ACC112 (cell line): ENCODE measurements around the gene ADGRF1.

Source experiments
- H2AFZ ChIP-seq: fragments of 200-600 bp; sonication (generic); one replicate; pipeline ENCODE4 v1.6.0; 2017; ENCODE audit warnings: antibody characterized with exemption, low read length; ENCODE audit not compliant: unreplicated experiment
- H3K27ac ChIP-seq: fragments of 200-600 bp; sonication (generic); 2 replicates; pipeline ENCODE4 v1.5.1; 2014; ENCODE audit warnings: low read depth, mild to moderate bottlenecking, antibody characterized with exemption, low read length, moderate library complexity
- H3K27me3 ChIP-seq: fragments of 200-600 bp; sonication (generic); 2 replicates; pipeline ENCODE4 v1.6.1; 2014; ENCODE audit warnings: mild to moderate bottlenecking, antibody characterized with exemption, low read length, moderate library complexity, mixed read lengths; ENCODE audit not compliant: insufficient read depth
- H3K36me3 ChIP-seq: fragments of 200-600 bp; sonication (generic); 2 replicates; pipeline ENCODE4 v1.6.1; 2016; ENCODE audit warnings: mild to moderate bottlenecking, antibody characterized with exemption, low read length, moderate library complexity, mixed read lengths; ENCODE audit not compliant: insufficient read depth
- H3K4me1 ChIP-seq: fragments of 200-600 bp; sonication (generic); one replicate; pipeline ENCODE4 v1.6.1; 2016; ENCODE audit warnings: low read length, mixed read lengths; ENCODE audit not compliant: insufficient read depth, unreplicated experiment, control insufficient read depth
- H3K4me3 ChIP-seq: fragments of 200-600 bp; sonication (generic); 2 replicates; pipeline ENCODE4 v1.5.1; 2014; ENCODE audit warnings: mild to moderate bottlenecking, low read depth, low read length
- H3K79me2 ChIP-seq: fragments of 200-600 bp; sonication (generic); one replicate; pipeline ENCODE4 v1.6.0; 2016; ENCODE audit warnings: low read length; ENCODE audit not compliant: control insufficient read depth, unreplicated experiment, insufficient read depth

ADGRF1 gene

GRCh38 chr6:47075741-47076421 lies 33.7 kb upstream of the ADGRF1 start:
- Histone ChIP-seq H3K79me2 (no peaks in the 10 kb centered on the region), H2AFZ (no peak overlapping the region), H3K4me1 (no peaks in the 10 kb centered on the region), H3K36me3 (no peaks in the 10 kb centered on the region), H3K27me3 (peaks cover 50% of the 10 kb centered on the region), H3K4me3 (no peak overlapping the region), H3K27ac (no peak overlapping the region)

GRCh38 chr6:47075168-47075567 lies 33.0 kb upstream of the ADGRF1 start:
- H3K27ac ChIP-seq: no peak overlapping the region
- peaks cover 50% of the 10 kb centered on the region for H3K27me3 ChIP-seq
- no peaks in the 10 kb centered on the region for H3K79me2 ChIP-seq
- H3K36me3 ChIP-seq: no peaks in the 10 kb centered on the region
- H2AFZ ChIP-seq: no peak overlapping the region
- no peak overlapping the region for H3K4me3 ChIP-seq
- no peaks in the 10 kb centered on the region for H3K4me1 ChIP-seq

GRCh38 chr6:47073125-47074110 lies 31.3 kb upstream of the ADGRF1 start:
- Histone ChIP-seq H2AFZ (no peak overlapping the region), H3K36me3 (no peaks in the 10 kb centered on the region), H3K4me1 (no peaks in the 10 kb centered on the region), H3K4me3 (no peak overlapping the region), H3K27me3 (peaks cover 42% of the 10 kb centered on the region), H3K27ac (no peak overlapping the region), H3K79me2 (no peaks in the 10 kb centered on the region)

- Histone ChIP-seq H3K36me3 (no peaks in the 10 kb centered on the region), H3K27me3 (peaks cover 36% of the 10 kb centered on the region), H3K27ac (no peak overlapping the region), H2AFZ (no peak overlapping the region), H3K79me2 (no peaks in the 10 kb centered on the region), H3K4me1 (no peaks in the 10 kb centered on the region), H3K4me3 (no peak overlapping the region)
Observed at GRCh38 chr6:47072667-47073066, 30.5 kb upstream of the ADGRF1 start.

- Histone ChIP-seq H3K79me2 (no peaks in the 10 kb centered on the region), H3K27me3 (peaks cover 28% of the 10 kb centered on the region), H3K36me3 (no peaks in the 10 kb centered on the region), H3K4me3 (no peak overlapping the region), H2AFZ (no peak overlapping the region), H3K4me1 (no peaks in the 10 kb centered on the region), H3K27ac (no peak overlapping the region)
Observed at GRCh38 chr6:47071681-47072080, 29.5 kb upstream of the ADGRF1 start.

GRCh38 chr6:47070461-47070860 lies 28.3 kb upstream of the ADGRF1 start:
- H3K27ac ChIP-seq: no peak overlapping the region
- peaks cover 15% of the 10 kb centered on the region for H3K27me3 ChIP-seq
- H3K4me3 ChIP-seq: no peak overlapping the region
- H3K36me3 ChIP-seq: no peaks in the 10 kb centered on the region
- no peaks in the 10 kb centered on the region for H3K4me1 ChIP-seq
- H3K79me2 ChIP-seq: no peaks in the 10 kb centered on the region
- H2AFZ ChIP-seq: no peak overlapping the region

- no peaks in the 10 kb centered on the region for H3K79me2 ChIP-seq
- no peaks in the 10 kb centered on the region for H3K4me1 ChIP-seq
- H2AFZ ChIP-seq: no peak overlapping the region
- H3K27ac ChIP-seq: no peak overlapping the region
- H3K4me3 ChIP-seq: no peak overlapping the region
- peaks cover 7% of the 10 kb centered on the region; the same call in 1 of the 2 replicates for H3K27me3 ChIP-seq
- H3K36me3 ChIP-seq: no peaks in the 10 kb centered on the region
Observed at GRCh38 chr6:47069156-47069555, 27.0 kb upstream of the ADGRF1 start.

- Histone ChIP-seq H3K4me1 (no peaks in the 10 kb centered on the region), H3K79me2 (no peaks in the 10 kb centered on the region), H3K36me3 (no peaks in the 10 kb centered on the region), H3K27me3 (no peaks in the 10 kb centered on the region), H3K4me3 (no peak overlapping the region), H2AFZ (no peak overlapping the region), H3K27ac (no peak overlapping the region)
Observed at GRCh38 chr6:47066418-47066817, 24.3 kb upstream of the ADGRF1 start.

GRCh38 chr6:47064274-47064673 lies 22.1 kb upstream of the ADGRF1 start:
- H3K4me3 ChIP-seq: no peak overlapping the region
- H3K79me2 ChIP-seq: no peaks in the 10 kb centered on the region
- no peaks in the 10 kb centered on the region for H3K27me3 ChIP-seq
- H3K27ac ChIP-seq: no peak overlapping the region
- no peak overlapping the region for H2AFZ ChIP-seq
- H3K4me1 ChIP-seq: no peaks in the 10 kb centered on the region
- H3K36me3 ChIP-seq: no peaks in the 10 kb centered on the region

GRCh38 chr6:47062346-47062745 lies 20.2 kb upstream of the ADGRF1 start:
- no peak overlapping the region for H3K4me3 ChIP-seq
- H3K79me2 ChIP-seq: no peaks in the 10 kb centered on the region
- H3K27ac ChIP-seq: no peak overlapping the region
- H3K36me3 ChIP-seq: no peaks in the 10 kb centered on the region
- no peak overlapping the region for H2AFZ ChIP-seq
- no peaks in the 10 kb centered on the region for H3K27me3 ChIP-seq
- H3K4me1 ChIP-seq: no peaks in the 10 kb centered on the region
